Heart left ventricle (tissue), 13 donors: ENCODE data around the gene DSE.

ENCODE experiments used
- POLR2A ChIP-seq, 2 donors: fragments of 450-650 bp; IDR thresholded peaks; one replicate each; pipeline ENCODE4 v1.6.1; 2017; ENCODE audit warnings: antibody characterized with exemption in 2 of 2, mild to moderate bottlenecking in 2 of 2, moderate library complexity in 2 of 2
- TF ChIP-seq, protein P1 (sequence below), 12 donors: fragments of 200-600 bp; sonication (generic) in 4 of 12; IDR thresholded peaks; one replicate each; pipeline versions ENCODE4 v1.5.0 to v1.8.0; 2018 to 2022; ENCODE audit warnings: antibody characterized with exemption in 12 of 12, mild to moderate bottlenecking in 5 of 12
- donor health status: ischemic (EF 13 %, LVEDD 7.1; RV severe dilation, severe dysfunction).
- donor health status: DM: no; HTN: yes; CAD: no.
- donor health status: DM: no; HTN: no; CAD: no.
- donor health status: ischemic (EF 25% LVEDD 6.9; RV normal size, moderate dysfunction).
- donor health status: ischemic (EF 25% LVEDD 5.7; RV mildly dilated, moderate dysfunction).
- donor health status: ischemic (EF 35%, LVEDD 5.7; RV mildly dilated, moderate dysfunction).
- donor health status: nonischemic (EF 11% LVEDD 7.7; RV severe dilation, severe dysfunction).
- donor health status: DM: yes; HTN: yes; CAD: no.
- donor health status: PGD.
- donor health status: ischemic (EF 29% LVEDD 5.4; RV normal size, mild dysfunction).
- donor health status: nonischemic (EF 23%, LVEDD 6.1; RV moderate dilation, normal function).

DNA sequence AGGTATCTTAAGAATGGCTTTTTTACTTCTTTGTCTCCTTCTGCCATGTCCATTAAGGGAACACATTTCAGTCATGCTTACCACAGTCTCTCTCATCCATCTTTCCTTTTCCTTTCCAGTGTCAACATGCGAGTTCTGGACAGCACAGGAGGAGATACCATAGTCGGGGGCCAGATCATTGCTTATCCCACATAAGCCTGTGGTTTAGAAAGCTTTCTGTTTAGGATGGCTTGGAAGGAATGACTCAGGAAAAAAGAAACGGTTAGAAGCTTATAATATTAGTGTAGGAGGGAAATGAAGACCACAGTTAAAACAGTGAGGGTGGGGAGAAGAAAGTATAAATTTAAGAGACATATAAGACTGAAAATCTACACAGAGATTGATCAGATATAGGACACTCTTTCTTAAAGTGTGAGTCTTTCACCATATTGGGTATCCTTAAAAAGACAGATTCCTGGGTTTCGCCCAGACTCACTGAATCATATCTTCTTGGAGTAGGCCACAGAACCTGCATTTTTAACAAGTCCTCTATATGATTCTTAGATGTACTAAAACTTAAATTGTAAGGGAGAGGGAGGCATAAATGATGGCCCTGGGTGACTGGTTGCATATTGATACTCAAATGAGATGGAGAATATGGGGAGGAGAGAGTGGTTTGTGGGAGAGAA lies 36.1 kb downstream of the DSE start:
- TF ChIP-seq, protein P1, sequence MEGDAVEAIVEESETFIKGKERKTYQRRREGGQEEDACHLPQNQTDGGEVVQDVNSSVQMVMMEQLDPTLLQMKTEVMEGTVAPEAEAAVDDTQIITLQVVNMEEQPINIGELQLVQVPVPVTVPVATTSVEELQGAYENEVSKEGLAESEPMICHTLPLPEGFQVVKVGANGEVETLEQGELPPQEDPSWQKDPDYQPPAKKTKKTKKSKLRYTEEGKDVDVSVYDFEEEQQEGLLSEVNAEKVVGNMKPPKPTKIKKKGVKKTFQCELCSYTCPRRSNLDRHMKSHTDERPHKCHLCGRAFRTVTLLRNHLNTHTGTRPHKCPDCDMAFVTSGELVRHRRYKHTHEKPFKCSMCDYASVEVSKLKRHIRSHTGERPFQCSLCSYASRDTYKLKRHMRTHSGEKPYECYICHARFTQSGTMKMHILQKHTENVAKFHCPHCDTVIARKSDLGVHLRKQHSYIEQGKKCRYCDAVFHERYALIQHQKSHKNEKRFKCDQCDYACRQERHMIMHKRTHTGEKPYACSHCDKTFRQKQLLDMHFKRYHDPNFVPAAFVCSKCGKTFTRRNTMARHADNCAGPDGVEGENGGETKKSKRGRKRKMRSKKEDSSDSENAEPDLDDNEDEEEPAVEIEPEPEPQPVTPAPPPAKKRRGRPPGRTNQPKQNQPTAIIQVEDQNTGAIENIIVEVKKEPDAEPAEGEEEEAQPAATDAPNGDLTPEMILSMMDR (IDR thresholded peaks at IDR 0.05) = no peak
- TF ChIP-seq POLR2A (IDR thresholded peaks at IDR 0.05) = no peak
